Testis (tissue), 2 donors: ENCODE results near the gene ITGB8.

Experiments
- POLR2A ChIP-seq: fragments of 450-650 bp; IDR thresholded peaks from one replicate; pipeline ENCODE4 v1.6.1; 2017; ENCODE audit warnings: antibody characterized with exemption, mild to moderate bottlenecking, moderate library complexity
- TF ChIP-seq, protein P1 (sequence below), 3 experiments: fragments of 450-650 bp in 2 of 3; fragments of 200-600 bp in 1 of 3; sonication (generic) in 1 of 3; IDR thresholded peaks; one replicate each; pipeline ENCODE4 v1.5.1; 2016 to 2019; ENCODE audit warnings: antibody characterized with exemption in 3 of 3, mild to moderate bottlenecking in 2 of 3, moderate library complexity in 1 of 3

DNA sequence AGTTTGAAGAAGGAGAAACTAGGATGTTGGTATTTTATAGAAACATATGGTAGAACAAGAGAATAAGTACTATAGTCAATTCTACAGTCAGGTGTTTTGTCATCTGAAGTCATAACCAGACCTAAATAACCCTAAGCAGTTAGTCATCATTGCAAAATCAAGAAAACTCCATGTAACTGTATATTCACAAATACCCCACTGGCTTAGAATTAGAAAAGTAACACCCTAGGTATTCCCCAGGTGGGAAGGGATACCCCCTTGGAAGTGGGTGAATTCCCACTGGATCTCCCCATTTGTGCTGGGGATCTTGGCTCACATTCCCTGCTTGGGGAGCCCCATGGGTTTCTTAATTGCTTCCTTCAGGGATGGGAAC, 45.9 kb upstream of the ITGB8 start:
- TF ChIP-seq, protein P1, sequence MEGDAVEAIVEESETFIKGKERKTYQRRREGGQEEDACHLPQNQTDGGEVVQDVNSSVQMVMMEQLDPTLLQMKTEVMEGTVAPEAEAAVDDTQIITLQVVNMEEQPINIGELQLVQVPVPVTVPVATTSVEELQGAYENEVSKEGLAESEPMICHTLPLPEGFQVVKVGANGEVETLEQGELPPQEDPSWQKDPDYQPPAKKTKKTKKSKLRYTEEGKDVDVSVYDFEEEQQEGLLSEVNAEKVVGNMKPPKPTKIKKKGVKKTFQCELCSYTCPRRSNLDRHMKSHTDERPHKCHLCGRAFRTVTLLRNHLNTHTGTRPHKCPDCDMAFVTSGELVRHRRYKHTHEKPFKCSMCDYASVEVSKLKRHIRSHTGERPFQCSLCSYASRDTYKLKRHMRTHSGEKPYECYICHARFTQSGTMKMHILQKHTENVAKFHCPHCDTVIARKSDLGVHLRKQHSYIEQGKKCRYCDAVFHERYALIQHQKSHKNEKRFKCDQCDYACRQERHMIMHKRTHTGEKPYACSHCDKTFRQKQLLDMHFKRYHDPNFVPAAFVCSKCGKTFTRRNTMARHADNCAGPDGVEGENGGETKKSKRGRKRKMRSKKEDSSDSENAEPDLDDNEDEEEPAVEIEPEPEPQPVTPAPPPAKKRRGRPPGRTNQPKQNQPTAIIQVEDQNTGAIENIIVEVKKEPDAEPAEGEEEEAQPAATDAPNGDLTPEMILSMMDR (IDR thresholded peaks at IDR 0.05) = no peak
- no peak for TF ChIP-seq POLR2A
